HG03442 (cell line): ENCODE results near the gene ZNF33A.
A peak's percentile ranks its signal among the peaks of the same experiment; 100 is the strongest.
"Not testable (repeated sequence)": the region's sequence is repeated elsewhere in the genome, so short reads cannot be mapped to it uniquely, and the experiment has no call there.

Experiments used
- ATAC-seq: cut with Tn5 transposase; IDR thresholded peaks from one replicate; pipeline ENCODE4 v1.9.1; 2021; ENCODE audit warnings: mild to moderate bottlenecking, moderate library complexity; ENCODE audit not compliant: unreplicated experiment

ZNF33A gene

DNA sequence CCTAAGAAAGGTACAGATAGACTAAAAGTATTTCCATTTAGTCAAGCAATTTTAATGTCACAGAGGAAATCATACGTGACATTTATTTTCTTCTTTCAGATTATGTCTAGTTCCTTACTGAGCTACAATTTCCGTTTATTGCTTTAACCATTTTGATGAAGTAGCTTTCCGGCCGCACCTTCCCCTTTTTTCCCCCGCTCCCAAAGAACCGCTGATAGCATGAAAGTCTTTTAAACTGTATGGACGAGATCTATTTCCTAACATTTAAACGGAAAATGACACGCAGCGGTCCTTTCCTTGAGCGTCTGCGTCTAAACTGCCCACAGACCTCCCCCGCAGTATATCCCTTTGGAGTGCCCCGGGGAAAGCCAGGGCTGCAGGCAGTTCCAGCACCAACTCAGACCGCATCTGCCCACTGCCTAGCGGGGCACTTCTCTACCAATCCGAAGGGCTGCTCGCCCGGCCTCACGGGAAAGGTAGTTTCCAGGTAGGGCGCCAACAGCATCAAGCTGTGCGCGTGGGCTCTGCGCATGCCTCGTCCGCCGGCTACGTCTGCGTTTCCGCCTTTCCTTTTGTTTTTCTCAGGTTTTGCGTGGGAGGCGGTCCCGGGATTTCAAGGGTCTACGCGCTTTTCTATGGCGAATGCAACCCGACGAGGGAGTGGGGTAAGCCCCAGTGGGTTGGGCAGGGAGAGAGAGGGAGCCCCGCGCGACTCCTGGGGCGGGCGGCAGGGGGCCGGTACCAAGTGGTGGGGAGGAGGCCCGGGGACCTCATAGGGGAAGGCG, at the start of gene ZNF33A:
Gene ZNF33A (plus strand): TSS at position 557 of the 785 bp plus-strand sequence. CDS start 1,667 bp downstream, outside the sequence.
- ATAC-seq = peak; percentile 82

DNA sequence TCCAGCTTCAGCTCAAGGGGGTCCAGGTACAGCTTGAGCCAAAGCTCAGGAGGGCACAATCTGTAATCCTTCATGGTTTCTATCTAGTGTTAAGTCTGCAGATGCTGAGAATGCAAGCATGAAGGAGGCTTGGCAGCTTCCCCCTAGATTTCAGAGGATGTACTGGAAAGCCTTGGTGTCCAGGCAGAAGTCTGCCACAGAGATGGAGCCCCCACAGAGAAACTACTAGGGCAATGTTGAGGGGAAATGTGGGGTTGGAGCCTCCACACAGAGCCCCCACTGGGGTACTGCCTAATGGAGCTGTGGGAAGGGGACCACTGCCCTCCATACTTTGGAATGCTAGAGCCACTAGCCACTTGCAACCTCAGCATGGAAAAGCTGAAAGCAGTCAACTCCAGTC, 45.5 kb upstream of the ZNF33A start:
- no peak for ATAC-seq

DNA sequence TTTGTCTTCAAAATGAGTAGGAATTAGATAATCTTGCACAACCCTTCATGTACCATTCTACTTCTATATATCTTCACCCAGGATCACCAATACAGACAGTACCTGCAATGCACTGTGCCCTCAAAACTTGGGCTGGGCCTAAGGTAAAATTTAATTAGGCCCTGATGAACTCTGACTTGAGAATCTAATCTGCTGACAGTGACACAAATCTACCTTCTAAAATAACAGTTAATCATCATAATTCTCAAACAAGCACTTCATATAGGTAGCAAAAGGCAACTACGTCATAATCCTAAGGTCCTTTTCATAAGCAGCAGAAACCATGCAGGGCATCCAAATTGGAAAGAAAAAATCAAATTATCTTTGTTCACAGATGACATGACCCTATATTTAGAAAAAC, 38.1 kb upstream of the ZNF33A start:
- no peak for ATAC-seq

GRCh38 chr10:37975401-37975991, 35.0 kb upstream of the ZNF33A start:
- no peak for ATAC-seq

GRCh38 chr10:37976091-37976879, 34.2 kb upstream of the ZNF33A start, which contains the start of gene ZNF25:
TSS of gene ZNF25 (minus strand) at chr10:37976647. CDS start at chr10:37971722, 4,925 bp downstream.
- ATAC-seq = peak; percentile 93

- ATAC-seq = no peak
These were observed 33.6 kb upstream of the ZNF33A start for GRCh38 chr10:37976880-37977203.

GRCh38 chr10:37991655-37992054, 18.8 kb upstream of the ZNF33A start:
- ATAC-seq = no peak

GRCh38 chr10:37992083-37992482, 18.4 kb upstream of the ZNF33A start:
- ATAC-seq = peak; percentile 42

- not testable (repeated sequence) for ATAC-seq
These were observed 11.6 kb upstream of the ZNF33A start for GRCh38 chr10:37998920-37999319.

DNA sequence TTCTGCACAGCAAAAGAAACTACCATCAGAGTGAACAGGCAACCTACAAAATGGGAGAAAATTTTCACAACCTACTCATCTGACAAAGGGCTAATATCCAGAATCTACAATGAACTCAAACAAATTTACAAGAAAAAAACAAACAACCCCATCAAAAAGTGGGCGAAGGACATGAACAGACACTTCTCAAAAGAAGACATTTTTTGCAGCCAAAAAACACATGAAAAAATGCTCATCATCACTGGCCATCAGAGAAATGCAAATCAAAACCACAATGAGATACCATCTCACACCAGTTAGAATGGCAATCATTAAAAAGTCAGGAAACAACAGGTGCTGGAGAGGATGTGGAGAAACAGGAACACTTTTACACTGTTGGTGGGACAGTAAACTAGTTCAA, 10.0 kb upstream of the ZNF33A start:
- not testable (repeated sequence) for ATAC-seq

DNA sequence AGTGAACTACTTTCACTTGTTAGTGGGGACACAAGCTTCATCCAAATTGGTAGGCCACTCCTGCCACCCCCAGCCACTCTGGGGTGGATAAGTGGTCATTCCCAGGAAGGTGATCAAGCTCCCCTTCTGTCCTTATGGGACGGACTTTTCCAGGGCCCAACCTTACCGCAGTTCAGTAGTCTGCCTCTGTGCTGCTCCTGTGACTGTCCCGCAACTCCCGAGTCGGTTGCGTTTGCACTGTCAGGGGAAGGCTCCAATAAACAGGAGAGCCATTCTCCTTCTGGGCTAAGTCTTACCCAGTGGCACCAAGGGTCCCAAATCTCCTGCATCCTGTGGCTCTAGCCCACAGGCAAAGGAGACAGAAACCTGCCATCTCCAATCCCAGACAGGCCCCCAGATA, 7.4 kb upstream of the ZNF33A start:
- no peak for ATAC-seq

DNA sequence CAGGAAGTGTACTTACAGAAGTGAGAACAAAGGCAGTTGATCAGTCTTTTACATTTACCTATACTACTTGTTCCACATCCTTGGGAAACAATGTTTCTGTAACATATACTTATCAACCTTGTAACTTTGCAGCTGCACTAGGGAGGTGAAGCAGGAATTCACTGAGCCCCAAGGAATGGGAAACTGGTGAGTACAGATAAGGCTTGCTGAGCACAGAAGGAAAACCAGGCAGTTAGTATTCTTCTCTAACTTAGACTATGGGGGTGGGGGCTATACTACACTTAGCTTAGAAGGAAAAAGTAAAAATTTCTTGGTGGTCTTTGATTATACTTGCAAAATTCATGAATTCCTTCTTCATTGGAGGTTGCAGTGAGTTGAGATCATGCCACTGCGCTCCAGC, 6.9 kb upstream of the ZNF33A start:
- ATAC-seq = no peak

DNA sequence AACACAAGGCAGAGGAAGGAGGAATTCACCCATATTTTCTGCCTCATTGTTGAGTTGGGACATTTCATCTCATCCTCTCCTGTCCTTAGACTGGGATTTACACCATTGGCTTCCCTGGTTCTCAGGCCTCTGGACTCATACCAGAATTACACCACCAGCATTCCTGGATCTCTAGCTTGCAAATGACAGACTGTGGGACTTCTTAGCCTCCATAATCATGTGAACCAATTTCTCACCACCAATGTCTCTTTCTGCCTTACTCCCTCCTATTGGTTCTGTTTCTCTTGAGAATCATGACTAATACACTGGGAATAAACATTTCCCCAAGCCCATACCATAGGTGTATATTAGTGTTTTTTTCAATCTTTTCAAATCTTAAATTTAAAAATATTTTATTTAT, 2.9 kb upstream of the ZNF33A start:
- no peak for ATAC-seq

DNA sequence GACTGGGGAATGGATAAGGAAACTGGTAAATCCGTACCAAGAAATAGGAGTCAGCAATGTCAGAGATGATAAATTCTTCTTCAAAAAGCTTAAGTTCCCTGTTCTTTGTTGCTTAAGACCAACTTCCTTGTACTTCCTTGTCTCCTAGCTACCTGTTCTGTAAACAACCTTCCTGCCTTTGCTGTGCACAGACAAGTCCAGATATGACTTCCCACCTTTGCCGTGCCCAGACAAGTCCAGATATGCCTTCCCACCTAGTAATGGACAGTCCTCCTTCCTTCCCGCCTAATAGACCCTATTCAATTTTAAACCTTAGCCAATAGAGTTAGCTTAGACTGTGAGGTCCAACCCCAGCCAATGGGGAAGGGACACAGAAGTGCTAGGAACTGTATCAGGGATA, 2.5 kb upstream of the ZNF33A start:
- ATAC-seq = no peak

DNA sequence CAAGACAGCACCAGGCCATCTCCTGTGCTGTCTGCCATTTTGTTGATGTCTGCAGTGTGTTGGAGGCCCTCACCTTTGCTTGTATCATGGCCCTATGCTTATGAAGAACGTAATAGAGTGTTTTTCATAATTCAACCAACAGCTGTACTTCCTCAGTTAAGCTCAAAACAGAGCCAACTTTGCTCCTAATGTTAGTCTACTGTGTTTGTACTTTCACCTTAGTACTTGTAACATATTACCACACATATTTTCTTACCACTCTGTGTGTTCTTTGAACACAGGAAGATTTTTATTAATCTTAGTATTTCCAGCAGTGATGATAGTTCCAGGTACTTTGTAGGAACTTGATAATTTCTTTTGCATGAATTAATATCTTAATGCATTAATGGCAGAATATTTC, 5.9 kb downstream of the ZNF33A start:
- ATAC-seq = no peak

- not testable (repeated sequence) for ATAC-seq
These were observed 8.6 kb downstream of the ZNF33A start for GRCh38 chr10:38019124-38019523.

- peak; percentile 82 for ATAC-seq
These were observed 14.8 kb downstream of the ZNF33A start for GRCh38 chr10:38025283-38025682.

- ATAC-seq = no peak
These were observed 17.5 kb downstream of the ZNF33A start for GRCh38 chr10:38027986-38028385.

DNA sequence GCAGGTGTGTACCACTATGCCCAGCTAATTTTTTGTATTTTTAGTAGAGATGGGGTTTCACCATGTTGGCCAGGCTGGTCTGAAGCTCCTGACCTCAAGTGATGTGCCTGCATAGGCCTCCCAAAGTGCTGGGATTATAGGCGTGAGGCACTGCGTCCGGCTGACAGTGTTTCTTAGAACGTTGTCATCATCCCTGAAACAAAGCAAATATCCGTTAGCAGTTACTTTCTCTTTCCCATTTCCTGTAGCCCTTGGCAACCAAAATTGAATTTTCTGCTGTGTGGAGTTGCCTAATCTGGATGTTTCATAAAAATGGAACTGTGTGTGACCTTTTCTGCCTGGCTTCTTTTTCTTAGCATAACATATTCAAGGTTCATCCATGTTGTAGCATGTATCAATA, 22.4 kb downstream of the ZNF33A start:
- ATAC-seq = no peak

- ATAC-seq = peak; percentile 91
These were observed 27.8 kb downstream of the ZNF33A start for GRCh38 chr10:38038107-38038931.

DNA sequence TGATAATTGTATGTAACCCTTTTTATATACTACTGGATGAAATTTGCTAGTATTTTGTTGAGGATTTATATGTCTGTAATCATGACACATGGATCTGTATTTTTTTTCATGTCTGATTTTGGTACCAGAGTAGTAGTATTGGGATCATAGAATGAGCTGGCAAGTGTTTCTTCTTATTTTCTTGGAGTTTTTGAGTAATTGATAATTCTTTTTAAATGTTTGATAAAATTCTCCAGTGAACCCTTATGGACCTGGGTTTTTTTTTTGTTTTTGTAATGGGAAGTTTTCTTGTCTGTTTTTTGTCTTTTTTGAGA, 28.4 kb downstream of the ZNF33A start:
- ATAC-seq = no peak
